Stomach (tissue), 4 donors: ENCODE data around the gene PAN3.

Experiments used
- EP300 ChIP-seq: sonication (generic); formaldehyde crosslinking; IDR thresholded peaks from one replicate; pipeline ENCODE4 v1.6.1; 2017; ENCODE audit warnings: antibody characterized with exemption
- POLR2A ChIP-seq, 4 donors: fragments of 450-650 bp; IDR thresholded peaks; one replicate each; pipeline ENCODE4 v1.6.1; 2016; ENCODE audit warnings: antibody characterized with exemption in 4 of 4, control low read depth in 2 of 4, mild to moderate bottlenecking in 1 of 4, moderate library complexity in 1 of 4
- POLR2AphosphoS5 ChIP-seq, 3 donors: sonication (generic); formaldehyde crosslinking; IDR thresholded peaks; one replicate each; pipeline ENCODE4 v1.6.1; 2016; ENCODE audit warnings: antibody characterized with exemption in 3 of 3
- TF ChIP-seq, protein P1 (sequence below), 7 experiments: fragments of 450-650 bp in 4 of 7; fragments of 200-600 bp in 3 of 7; sonication (generic) in 3 of 7; IDR thresholded peaks; one replicate each; pipeline ENCODE4 v1.5.1; 2016 to 2019; ENCODE audit warnings: antibody characterized with exemption in 7 of 7, control low read depth in 2 of 7, mild to moderate bottlenecking in 1 of 7

DNA sequence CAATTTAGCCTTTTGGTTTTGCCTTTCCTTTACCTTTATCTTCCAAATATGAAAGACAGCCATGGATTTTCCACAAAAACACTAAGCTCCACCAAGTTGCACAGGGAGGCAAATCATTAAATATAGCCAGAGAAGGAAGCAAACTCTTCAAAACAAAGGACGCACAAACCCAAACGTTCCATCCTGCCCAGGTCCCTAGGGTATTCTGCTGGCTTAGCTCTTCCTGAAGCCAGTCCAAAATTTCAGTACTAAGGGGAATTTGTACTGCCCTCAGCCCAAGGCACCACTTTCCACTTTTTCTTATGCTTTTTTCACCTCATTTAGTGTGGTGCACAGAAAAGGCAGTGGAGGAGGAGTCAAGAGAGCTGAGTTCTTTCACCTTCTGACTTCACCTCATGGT lies 186.7 kb downstream of the PAN3 start:
- TF ChIP-seq, protein P1, sequence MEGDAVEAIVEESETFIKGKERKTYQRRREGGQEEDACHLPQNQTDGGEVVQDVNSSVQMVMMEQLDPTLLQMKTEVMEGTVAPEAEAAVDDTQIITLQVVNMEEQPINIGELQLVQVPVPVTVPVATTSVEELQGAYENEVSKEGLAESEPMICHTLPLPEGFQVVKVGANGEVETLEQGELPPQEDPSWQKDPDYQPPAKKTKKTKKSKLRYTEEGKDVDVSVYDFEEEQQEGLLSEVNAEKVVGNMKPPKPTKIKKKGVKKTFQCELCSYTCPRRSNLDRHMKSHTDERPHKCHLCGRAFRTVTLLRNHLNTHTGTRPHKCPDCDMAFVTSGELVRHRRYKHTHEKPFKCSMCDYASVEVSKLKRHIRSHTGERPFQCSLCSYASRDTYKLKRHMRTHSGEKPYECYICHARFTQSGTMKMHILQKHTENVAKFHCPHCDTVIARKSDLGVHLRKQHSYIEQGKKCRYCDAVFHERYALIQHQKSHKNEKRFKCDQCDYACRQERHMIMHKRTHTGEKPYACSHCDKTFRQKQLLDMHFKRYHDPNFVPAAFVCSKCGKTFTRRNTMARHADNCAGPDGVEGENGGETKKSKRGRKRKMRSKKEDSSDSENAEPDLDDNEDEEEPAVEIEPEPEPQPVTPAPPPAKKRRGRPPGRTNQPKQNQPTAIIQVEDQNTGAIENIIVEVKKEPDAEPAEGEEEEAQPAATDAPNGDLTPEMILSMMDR (IDR thresholded peaks at IDR 0.05), result no peak
- TF ChIP-seq POLR2A (IDR thresholded peaks at IDR 0.05) (no peak), EP300 (no peak), POLR2AphosphoS5 (IDR thresholded peaks at IDR 0.05) (no peak)
